HepG2 (cell line): Measurements from ENCODE around the gene WNT2B. TPM values are rescaled to one million over a fixed set of nuclear protein-coding genes. Genes with fewer than 3 reads are reported as not detected.

ENCODE experiments used
- CHD4 ChIP-seq: fragments of 200-600 bp; sonication (generic); IDR thresholded peaks from 2 replicates; pipeline ENCODE4 v1.7.0; 2017; ENCODE audit warnings: mild to moderate bottlenecking, low read length, borderline replicate concordance
- ELF1 ChIP-seq: sonication (generic); formaldehyde crosslinking; IDR thresholded peaks from 2 replicates; pipeline ENCODE4 v1.4.0; 2020; ENCODE audit warnings: missing genetic modification reagents
- HNF4A ChIP-seq: sonication (generic); formaldehyde crosslinking; IDR thresholded peaks from 2 replicates; pipeline ENCODE4 v1.4.0; 2020; ENCODE audit warnings: missing genetic modification reagents
- KDM5A ChIP-seq: fragments of 200-600 bp; sonication (generic); IDR thresholded peaks from 2 replicates; pipeline ENCODE4 v1.7.0; 2018; ENCODE audit warnings: antibody characterized with exemption, mild to moderate bottlenecking, low read length, borderline replicate concordance
- RNF2 ChIP-seq: fragments of 450-650 bp; conservative IDR thresholded peaks from 2 replicates; pipeline ENCODE4 v1.6.1; 2016; ENCODE audit warnings: low read depth
- STAG1 ChIP-seq: sonication (generic); formaldehyde crosslinking; IDR thresholded peaks from 2 replicates; pipeline ENCODE4 v1.4.0; 2020; ENCODE audit warnings: missing genetic modification reagents
- TP53 ChIP-seq: sonication (generic); formaldehyde crosslinking; conservative IDR thresholded peaks from 2 replicates; pipeline ENCODE4 v1.4.0; 2020; ENCODE audit warnings: missing genetic modification reagents
- ZNF235 ChIP-seq: sonication (generic); formaldehyde crosslinking; IDR thresholded peaks from 2 replicates; pipeline ENCODE4 v1.8.1; 2023; ENCODE audit warnings: mild to moderate bottlenecking, missing genetic modification reagents, borderline replicate concordance
- ZNF282 ChIP-seq: fragments of 450-650 bp; IDR thresholded peaks from 2 replicates; pipeline ENCODE4 v1.6.1; 2018; ENCODE audit not compliant: partially characterized antibody
- ZNF768 ChIP-seq: sonication (generic); formaldehyde crosslinking; IDR thresholded peaks from 2 replicates; pipeline ENCODE4 v1.4.0; 2020; ENCODE audit warnings: missing genetic modification reagents
- ZNF816 ChIP-seq: sonication (generic); formaldehyde crosslinking; IDR thresholded peaks from 2 replicates; pipeline ENCODE4 v1.8.0; 2022; ENCODE audit warnings: missing genetic modification reagents, mild to moderate bottlenecking, borderline replicate concordance
- polyA plus RNA-seq, 8 experiments: library from polyadenylated mRNA; depleted of rRNA in 3 of 8; stranded (reverse) in 7 of 8; unstranded in 1 of 8; fragments of >200 nt; fragmentation: Illumina TruSeq in 4 of 8; extraction: Trizol in 4 of 8; gene quantifications; 2 replicates each; pipeline versions ENCODE4 v1.2.1 to v1.2.3, GENCODE V29; 2011 to 2016; ENCODE audit warnings: low read depth in 4 of 8, missing spikeins in 1 of 8, mixed read lengths in 1 of 8; ENCODE audit not compliant: insufficient read depth in 1 of 8
- total RNA-seq, 5 experiments: library from RNA; depleted of rRNA; stranded (reverse); fragments of >200 nt; fragmentation: Illumina TruSeq; extraction: Trizol; gene quantifications; 2 replicates each; pipeline ENCODE4 v1.2.3, GENCODE V29; 2016; ENCODE audit warnings: low read depth in 1 of 5
- TF ChIP-seq, protein P1 (sequence below): sonication (generic); formaldehyde crosslinking; IDR thresholded peaks from 2 replicates; pipeline ENCODE4 v1.4.0; 2020; ENCODE audit warnings: mild to moderate bottlenecking, missing genetic modification reagents
- TF ChIP-seq, protein P2 (sequence below): sonication (generic); formaldehyde crosslinking; IDR thresholded peaks from 2 replicates; pipeline ENCODE4 v1.8.1; 2022; ENCODE audit warnings: low read depth, mild to moderate bottlenecking, missing genetic modification reagents
- TF ChIP-seq, protein P3 (sequence below): sonication (generic); formaldehyde crosslinking; conservative IDR thresholded peaks from 2 replicates; pipeline ENCODE4 v1.4.0; 2020; ENCODE audit warnings: missing genetic modification reagents
- TF ChIP-seq, protein P4 (sequence below): sonication (generic); formaldehyde crosslinking; IDR thresholded peaks from 2 replicates; pipeline ENCODE4 v1.5.0; 2020; ENCODE audit warnings: mild to moderate bottlenecking, missing genetic modification reagents, moderate library complexity

Gene WNT2B
- total and polyA plus RNA-seq, 2 of the 13 experiments (the other 11 are each of a cell fraction or from before 2014, with no cell fraction given) = 0.11 to 0.32 TPM

DNA sequence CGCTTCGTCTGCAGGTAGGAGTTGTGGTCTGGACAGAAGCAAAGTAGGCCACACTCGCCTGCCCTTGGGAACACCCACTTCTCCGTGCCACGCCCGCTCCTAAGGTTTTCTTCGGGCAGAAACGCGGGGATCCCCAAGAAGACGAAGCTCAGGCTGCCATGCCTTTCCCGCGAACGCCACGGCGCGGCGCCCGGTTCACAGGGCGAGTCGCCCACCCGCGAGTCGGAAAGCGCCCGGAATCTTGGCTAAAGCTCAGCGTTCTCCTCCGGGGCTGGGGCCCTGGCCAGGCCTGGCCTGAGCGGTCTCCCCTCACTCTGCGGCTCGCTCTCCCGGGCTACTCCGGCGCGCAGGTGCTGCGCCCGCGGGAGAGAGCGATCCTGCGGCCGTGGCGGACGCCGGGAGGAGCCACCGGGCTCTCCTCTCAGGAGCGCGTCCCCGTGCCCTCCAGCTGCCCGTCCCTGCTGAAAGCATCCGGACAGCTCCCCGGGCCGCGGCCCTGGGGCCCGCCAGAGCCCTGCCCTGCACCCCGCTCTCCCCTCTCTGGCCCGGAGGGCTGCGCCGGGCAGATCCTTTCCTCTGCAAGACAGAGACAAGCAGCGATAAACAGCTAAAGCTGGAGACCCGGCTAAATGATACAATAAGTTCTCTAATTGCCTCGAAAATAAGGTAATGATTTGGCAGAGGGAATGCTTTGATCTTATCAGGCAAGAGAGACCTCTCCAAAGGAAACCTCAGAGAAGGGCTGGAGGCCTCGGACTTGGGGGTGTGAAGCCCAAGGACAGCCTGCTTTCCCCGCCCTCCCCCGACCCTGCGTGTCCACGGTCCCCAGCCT lies 6.7 kb upstream of the WNT2B start (continued):
- TF ChIP-seq HNF4A (no peak), STAG1 (CRISPR knock-in tag) (peak; percentile 72), ZNF816 (CRISPR knock-in tag) (no peak), ZNF235 (CRISPR knock-in tag) (peak; percentile 31; the same call in 1 of the 2 replicates), ELF1 (CRISPR knock-in tag) (0 out of 2 replicates have a peak, but pooled peaks have one; percentile 9), ZNF282 (no peak), RNF2 (no peak), ZNF768 (peak; percentile 22; the same call in 1 of the 2 replicates), CHD4 (no peak), KDM5A (no peak), TP53 (CRISPR knock-in tag) (no peak)
- TF ChIP-seq, protein P1, sequence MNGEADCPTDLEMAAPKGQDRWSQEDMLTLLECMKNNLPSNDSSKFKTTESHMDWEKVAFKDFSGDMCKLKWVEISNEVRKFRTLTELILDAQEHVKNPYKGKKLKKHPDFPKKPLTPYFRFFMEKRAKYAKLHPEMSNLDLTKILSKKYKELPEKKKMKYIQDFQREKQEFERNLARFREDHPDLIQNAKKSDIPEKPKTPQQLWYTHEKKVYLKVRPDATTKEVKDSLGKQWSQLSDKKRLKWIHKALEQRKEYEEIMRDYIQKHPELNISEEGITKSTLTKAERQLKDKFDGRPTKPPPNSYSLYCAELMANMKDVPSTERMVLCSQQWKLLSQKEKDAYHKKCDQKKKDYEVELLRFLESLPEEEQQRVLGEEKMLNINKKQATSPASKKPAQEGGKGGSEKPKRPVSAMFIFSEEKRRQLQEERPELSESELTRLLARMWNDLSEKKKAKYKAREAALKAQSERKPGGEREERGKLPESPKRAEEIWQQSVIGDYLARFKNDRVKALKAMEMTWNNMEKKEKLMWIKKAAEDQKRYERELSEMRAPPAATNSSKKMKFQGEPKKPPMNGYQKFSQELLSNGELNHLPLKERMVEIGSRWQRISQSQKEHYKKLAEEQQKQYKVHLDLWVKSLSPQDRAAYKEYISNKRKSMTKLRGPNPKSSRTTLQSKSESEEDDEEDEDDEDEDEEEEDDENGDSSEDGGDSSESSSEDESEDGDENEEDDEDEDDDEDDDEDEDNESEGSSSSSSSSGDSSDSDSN = peak; percentile 81
- TF ChIP-seq, protein P2, sequence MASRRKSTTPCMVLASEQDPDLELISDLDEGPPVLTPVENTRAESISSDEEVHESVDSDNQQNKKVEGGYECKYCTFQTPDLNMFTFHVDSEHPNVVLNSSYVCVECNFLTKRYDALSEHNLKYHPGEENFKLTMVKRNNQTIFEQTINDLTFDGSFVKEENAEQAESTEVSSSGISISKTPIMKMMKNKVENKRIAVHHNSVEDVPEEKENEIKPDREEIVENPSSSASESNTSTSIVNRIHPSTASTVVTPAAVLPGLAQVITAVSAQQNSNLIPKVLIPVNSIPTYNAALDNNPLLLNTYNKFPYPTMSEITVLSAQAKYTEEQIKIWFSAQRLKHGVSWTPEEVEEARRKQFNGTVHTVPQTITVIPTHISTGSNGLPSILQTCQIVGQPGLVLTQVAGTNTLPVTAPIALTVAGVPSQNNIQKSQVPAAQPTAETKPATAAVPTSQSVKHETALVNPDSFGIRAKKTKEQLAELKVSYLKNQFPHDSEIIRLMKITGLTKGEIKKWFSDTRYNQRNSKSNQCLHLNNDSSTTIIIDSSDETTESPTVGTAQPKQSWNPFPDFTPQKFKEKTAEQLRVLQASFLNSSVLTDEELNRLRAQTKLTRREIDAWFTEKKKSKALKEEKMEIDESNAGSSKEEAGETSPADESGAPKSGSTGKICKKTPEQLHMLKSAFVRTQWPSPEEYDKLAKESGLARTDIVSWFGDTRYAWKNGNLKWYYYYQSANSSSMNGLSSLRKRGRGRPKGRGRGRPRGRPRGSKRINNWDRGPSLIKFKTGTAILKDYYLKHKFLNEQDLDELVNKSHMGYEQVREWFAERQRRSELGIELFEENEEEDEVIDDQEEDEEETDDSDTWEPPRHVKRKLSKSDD (CRISPR knock-in tag) = no peak
- TF ChIP-seq, protein P3, sequence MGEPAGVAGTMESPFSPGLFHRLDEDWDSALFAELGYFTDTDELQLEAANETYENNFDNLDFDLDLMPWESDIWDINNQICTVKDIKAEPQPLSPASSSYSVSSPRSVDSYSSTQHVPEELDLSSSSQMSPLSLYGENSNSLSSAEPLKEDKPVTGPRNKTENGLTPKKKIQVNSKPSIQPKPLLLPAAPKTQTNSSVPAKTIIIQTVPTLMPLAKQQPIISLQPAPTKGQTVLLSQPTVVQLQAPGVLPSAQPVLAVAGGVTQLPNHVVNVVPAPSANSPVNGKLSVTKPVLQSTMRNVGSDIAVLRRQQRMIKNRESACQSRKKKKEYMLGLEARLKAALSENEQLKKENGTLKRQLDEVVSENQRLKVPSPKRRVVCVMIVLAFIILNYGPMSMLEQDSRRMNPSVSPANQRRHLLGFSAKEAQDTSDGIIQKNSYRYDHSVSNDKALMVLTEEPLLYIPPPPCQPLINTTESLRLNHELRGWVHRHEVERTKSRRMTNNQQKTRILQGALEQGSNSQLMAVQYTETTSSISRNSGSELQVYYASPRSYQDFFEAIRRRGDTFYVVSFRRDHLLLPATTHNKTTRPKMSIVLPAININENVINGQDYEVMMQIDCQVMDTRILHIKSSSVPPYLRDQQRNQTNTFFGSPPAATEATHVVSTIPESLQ (CRISPR knock-in tag) = no peak
- TF ChIP-seq, protein P4, sequence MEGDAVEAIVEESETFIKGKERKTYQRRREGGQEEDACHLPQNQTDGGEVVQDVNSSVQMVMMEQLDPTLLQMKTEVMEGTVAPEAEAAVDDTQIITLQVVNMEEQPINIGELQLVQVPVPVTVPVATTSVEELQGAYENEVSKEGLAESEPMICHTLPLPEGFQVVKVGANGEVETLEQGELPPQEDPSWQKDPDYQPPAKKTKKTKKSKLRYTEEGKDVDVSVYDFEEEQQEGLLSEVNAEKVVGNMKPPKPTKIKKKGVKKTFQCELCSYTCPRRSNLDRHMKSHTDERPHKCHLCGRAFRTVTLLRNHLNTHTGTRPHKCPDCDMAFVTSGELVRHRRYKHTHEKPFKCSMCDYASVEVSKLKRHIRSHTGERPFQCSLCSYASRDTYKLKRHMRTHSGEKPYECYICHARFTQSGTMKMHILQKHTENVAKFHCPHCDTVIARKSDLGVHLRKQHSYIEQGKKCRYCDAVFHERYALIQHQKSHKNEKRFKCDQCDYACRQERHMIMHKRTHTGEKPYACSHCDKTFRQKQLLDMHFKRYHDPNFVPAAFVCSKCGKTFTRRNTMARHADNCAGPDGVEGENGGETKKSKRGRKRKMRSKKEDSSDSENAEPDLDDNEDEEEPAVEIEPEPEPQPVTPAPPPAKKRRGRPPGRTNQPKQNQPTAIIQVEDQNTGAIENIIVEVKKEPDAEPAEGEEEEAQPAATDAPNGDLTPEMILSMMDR = peak; percentile 80
